GM13977 (cell line): ENCODE measurements around the gene MYLK4.

Experiments used
- DNase-seq: peaks from one replicate; pipeline ENCODE4 v3.0.0; 2012; ENCODE audit warnings: low spot score
- in situ Hi-C: fragments of 300-500 bp; cut with MboI; formaldehyde crosslinking; loops from one replicate; pipeline ENCODE4 v1.12.0; 2022; ENCODE audit warnings: low sequenced_read_pairs, low pct_unique_long_range_greater_than_20kb, mixed read lengths, inconsistent platforms; ENCODE audit not compliant: unreplicated experiment
- TF ChIP-seq, protein P1 (sequence below): IDR thresholded peaks from 2 replicates; pipeline ENCODE4 v1.5.1; 2012; ENCODE audit warnings: mild to moderate bottlenecking, control low read depth; ENCODE audit not compliant: insufficient read depth; ENCODE audit errors: extremely low read depth, missing control alignments

MYLK4 gene

DNA sequence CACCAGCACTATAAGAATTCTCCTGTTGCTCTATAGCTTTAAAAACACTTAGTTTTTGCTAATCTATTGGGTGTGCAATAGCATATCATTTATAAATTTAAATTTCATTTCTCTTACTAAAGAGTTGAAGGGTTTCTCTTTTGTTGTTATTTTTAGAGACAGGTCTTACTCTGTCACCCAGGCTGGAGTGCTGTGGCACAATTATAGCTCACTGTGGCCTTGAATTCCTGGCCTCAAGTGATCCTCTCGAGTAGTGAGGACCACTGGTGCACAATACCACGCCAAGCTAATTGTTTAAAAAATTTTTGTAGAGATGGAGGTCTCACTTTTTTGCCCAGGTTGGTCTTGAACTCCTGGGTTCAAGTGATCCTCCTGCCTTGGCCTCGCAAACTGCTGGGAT is 8.3 kb upstream of the MYLK4 start:
- in situ Hi-C loops = no loop called here
- DNase-seq = no peak
- TF ChIP-seq, protein P1, sequence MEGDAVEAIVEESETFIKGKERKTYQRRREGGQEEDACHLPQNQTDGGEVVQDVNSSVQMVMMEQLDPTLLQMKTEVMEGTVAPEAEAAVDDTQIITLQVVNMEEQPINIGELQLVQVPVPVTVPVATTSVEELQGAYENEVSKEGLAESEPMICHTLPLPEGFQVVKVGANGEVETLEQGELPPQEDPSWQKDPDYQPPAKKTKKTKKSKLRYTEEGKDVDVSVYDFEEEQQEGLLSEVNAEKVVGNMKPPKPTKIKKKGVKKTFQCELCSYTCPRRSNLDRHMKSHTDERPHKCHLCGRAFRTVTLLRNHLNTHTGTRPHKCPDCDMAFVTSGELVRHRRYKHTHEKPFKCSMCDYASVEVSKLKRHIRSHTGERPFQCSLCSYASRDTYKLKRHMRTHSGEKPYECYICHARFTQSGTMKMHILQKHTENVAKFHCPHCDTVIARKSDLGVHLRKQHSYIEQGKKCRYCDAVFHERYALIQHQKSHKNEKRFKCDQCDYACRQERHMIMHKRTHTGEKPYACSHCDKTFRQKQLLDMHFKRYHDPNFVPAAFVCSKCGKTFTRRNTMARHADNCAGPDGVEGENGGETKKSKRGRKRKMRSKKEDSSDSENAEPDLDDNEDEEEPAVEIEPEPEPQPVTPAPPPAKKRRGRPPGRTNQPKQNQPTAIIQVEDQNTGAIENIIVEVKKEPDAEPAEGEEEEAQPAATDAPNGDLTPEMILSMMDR = no peak

DNA sequence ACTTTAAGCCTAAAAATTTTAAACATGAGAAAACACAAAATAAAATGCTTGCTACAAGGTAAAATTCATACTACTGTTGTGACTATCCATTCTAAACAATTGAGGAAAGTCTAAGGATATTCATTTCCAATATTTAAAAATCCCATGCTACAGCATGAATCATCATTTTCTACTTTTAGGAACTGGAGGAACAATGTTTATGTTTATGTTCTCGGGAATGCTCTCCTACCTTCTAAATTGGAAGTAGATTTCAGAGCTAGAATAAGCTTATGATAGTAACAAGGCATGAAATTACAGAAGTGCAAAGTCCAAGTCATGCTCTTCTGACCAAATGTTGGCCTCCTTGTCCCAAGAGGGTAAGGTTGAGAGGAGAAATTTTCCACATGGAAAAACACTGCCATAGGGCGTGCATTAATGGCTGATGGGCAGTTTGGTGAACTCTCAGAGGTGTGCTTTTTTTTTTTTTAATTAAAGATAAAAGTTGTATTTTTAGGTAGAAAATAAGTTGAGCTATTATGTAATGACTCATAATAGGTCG is 6.0 kb upstream of the MYLK4 start:
- in situ Hi-C loops = no loop called here
- no peak for DNase-seq
- TF ChIP-seq, protein P1 = no peak

DNA sequence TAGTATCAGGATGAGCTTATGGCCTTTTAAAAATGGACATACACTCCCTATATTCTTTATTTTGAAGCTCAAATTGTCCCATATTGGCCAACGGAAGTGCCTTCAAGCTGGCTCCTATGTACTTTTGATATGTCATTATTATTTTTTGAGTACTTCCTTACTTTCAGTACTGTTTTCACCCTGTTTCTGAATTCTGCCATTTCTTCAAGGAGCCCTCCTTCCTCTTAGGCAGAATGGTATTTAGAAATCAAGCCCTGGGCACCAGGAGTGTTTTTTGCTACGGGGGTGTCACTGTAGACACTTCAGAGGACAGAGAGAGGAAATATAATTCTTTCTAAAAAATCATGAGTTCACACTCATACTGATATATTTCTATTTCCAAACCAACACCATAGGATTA is 5.5 kb upstream of the MYLK4 start:
- no peak for DNase-seq
- in situ Hi-C loops = no loop called here
- TF ChIP-seq, protein P1 = no peak

DNA sequence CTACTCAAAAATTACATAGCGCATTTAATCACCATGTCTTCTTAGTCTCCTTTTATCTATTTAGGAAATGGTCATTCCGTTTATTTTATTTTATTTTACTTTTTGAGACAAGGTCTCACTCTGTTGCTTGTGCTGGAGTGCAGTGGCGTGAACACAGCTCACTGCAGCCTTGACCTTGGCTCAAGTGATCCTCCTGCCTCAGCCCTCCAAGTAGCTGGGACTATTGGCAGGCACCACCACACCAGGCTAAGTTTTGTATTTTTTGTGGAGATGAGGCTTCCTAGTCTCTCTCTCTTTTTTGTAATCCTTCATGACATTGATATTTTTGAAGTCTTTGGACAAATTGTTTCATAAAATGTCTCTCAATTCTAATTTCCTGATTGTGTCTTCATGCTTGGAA is 4.7 kb upstream of the MYLK4 start:
- TF ChIP-seq, protein P1 = no peak
- in situ Hi-C loops = no loop called here
- DNase-seq = no peak

DNA sequence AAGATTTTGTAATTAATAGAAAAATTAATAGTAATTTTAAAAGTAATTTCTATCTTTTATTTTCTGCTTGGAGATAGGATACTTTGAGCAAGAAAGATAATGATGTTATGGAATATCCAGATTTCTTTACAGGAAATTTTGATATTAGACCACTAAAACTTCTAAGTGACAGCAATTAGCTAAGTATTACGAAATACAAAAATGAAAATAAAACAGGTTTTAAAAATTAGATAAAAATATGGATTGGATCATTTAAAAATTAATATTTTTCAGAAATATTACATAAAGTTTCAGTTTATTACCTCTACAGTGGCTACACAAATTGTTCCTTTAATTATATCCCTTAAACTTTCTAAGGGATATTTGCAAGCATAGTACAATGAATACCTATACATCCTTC is 4.2 kb upstream of the MYLK4 start:
- in situ Hi-C loops = no loop called here
- TF ChIP-seq, protein P1 = no peak
- no peak for DNase-seq

DNA sequence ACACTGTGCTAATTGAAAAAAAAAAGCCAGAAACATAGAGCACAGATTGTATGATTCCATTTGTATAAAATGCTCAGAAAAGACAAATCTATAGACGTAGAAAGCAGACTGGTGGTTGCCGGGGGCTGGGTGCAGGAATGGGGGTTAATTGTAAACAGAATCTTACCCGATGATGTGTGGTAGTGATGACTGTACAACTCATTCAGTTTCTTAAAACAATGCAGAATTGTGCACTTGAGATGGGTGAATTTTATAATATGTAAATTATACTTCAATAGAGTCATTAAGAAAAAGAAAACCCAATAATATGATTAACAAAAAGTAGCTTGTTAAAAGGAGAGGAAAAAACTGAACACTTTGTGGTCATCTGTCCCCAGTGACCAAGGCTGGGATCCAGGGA is 3.7 kb upstream of the MYLK4 start:
- DNase-seq = no peak
- in situ Hi-C loops = no loop called here
- TF ChIP-seq, protein P1 = no peak

DNA sequence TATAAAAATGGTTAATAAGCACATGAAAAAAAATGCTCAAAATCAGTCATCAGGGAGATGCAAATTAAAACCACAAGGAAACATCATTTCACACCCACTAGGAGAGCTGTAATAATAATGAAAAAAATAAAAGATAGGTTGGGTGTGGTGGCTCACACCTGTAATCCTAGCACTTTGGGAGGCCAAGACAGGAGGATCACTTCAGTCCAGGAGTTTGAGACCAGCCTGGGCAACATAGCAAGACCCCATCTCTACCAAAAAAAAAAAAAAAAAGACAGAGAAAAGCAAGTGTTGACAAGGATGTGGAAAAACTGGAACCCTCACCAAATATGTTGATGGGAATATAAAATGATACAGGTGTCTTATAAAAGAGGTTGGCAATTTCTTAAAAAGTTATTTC is 3.0 kb upstream of the MYLK4 start:
- in situ Hi-C loops = no loop called here
- DNase-seq = no peak
- TF ChIP-seq, protein P1 = no peak
